DMS153 (cell line): ENCODE measurements around the gene TMSB15C.

Experiments
- DNase-seq: peaks from one replicate; lab custom pipeline; 2025; lab: John Stamatoyannopoulos, UW

TMSB15C gene

DNA sequence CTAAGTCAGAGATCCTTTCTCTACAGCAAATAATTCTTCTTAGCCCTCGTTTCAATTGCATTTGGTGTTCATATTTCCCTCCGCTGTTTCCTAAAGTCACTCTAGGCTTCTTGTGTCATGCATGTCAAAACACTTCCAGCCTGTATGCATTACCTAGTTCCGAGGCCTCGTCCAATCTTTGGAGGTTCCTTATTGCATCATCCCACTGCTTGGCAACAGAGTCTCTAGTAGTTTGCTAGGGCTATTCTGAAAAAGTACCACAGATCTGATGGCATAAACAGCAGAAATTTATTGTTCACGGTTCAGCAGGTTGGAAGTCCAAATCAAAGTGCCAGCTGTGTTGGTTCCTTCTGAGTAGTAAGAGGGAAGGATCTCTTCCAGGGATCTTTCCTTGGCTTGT, 30.4 kb downstream of the TMSB15C start:
- no peak for DNase-seq

- DNase-seq, result no peak
Measured at GRCh38 chrX:104041003-104041402, 35.0 kb downstream of the TMSB15C start.

DNA sequence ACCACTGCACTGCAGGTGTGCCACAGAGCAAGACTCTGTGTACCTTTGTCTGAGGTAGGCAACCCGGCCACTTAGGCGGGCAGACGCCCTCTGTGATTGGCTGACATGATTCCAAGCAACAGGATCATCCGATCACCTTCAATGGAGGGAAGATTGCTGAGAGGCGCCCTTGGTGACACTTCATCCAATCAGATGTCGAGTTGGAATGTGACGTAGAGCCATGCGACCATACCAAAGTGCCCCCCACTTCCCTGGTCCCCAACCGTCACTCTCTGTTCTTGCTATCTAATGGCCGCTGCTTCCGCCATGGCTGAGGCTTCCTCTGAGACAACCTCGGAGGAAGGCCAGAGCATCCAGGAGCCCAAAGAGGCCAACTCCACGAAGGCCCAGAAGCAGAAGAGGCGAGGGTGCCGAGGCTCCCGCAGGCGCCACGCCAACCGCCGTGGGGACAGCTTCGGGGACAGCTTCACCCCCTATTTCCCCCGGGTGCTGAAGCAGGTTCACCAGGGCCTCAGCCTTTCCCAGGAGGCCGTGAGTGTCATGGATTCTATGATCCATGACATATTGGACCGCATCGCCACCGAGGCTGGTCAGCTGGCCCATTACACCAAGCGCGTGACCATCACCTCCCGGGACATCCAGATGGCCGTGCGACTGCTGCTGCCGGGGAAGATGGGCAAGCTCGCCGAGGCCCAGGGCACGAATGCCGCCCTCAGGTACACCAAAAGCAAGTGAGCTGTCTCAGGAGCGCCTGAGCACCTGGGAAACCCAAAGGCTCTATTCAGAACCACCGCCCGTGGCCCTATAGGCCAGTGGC, 36.1 kb downstream of the TMSB15C start, which contains the start of gene H2BW2:
Gene H2BW2 (plus strand): TSS at position 268 of the 817 bp plus-strand sequence. CDS start 39 bp downstream, at position 307.
- DNase-seq, result no peak
